Smooth muscle cell (in vitro differentiated cells): ENCODE results near the gene SULT6B1. TPM values are rescaled to one million over a fixed set of nuclear protein-coding genes. Genes with fewer than 3 reads are reported as not detected.
A peak's percentile ranks its signal among the peaks of the same experiment; 100 is the strongest.
"Not testable (repeated sequence)": the region's sequence is repeated elsewhere in the genome, so short reads cannot be mapped to it uniquely, and the experiment has no call there.

Source experiments
- DNase-seq: peaks from one replicate; lab custom pipeline; 2025; ENCODE audit not compliant: unreplicated experiment; lab: John Stamatoyannopoulos, UW
- H2AFZ ChIP-seq: fragments of 200-600 bp; sonication (generic); 2 replicates; pipeline ENCODE4 v1.6.0; 2016; ENCODE audit warnings: antibody characterized with exemption, low read depth, mild to moderate bottlenecking
- H3F3A ChIP-seq: fragments of 200-600 bp; sonication (generic); 2 replicates; pipeline ENCODE4 v1.6.0; 2017; ENCODE audit warnings: antibody characterized with exemption, low read depth
- H3K27ac ChIP-seq: fragments of 200-600 bp; sonication (generic); 2 replicates; pipeline ENCODE4 v1.5.1; 2016; ENCODE audit warnings: low read depth, mild to moderate bottlenecking
- H3K27me3 ChIP-seq: fragments of 200-600 bp; sonication (generic); 2 replicates; pipeline ENCODE4 v1.6.1; 2016; ENCODE audit warnings: low read depth, mild to moderate bottlenecking
- H3K36me3 ChIP-seq: fragments of 200-600 bp; sonication (generic); 2 replicates; pipeline ENCODE4 v1.5.1; 2016; ENCODE audit warnings: low read depth
- H3K4me1 ChIP-seq: fragments of 200-600 bp; sonication (generic); 2 replicates; pipeline ENCODE4 v1.5.1; 2016; ENCODE audit warnings: low read depth
- H3K4me2 ChIP-seq: fragments of 200-600 bp; sonication (generic); 2 replicates; pipeline ENCODE4 v1.6.0; 2016; ENCODE audit warnings: mild to moderate bottlenecking
- H3K4me3 ChIP-seq: fragments of 200-600 bp; sonication (generic); 2 replicates; pipeline ENCODE4 v1.5.1; 2016; ENCODE audit warnings: mild to moderate bottlenecking
- H3K79me2 ChIP-seq: fragments of 200-600 bp; sonication (generic); 2 replicates; pipeline ENCODE4 v1.6.0; 2016; ENCODE audit warnings: low read depth, mild to moderate bottlenecking
- H3K9ac ChIP-seq: fragments of 200-600 bp; sonication (generic); 2 replicates; pipeline ENCODE4 v1.6.0; 2016; ENCODE audit warnings: low read depth
- H3K9me3 ChIP-seq: fragments of 200-600 bp; sonication (generic); replicated peaks from 2 replicates; pipeline ENCODE4 v1.5.1; 2016; ENCODE audit warnings: low read depth
- H4K20me1 ChIP-seq: fragments of 200-600 bp; sonication (generic); 2 replicates; pipeline ENCODE4 v1.6.0; 2016; ENCODE audit warnings: low read depth
- WGBS: methylation state at CpG from one replicate; pipeline ENCODE4 v1.1.7; 2016; ENCODE audit warnings: low lambda C conversion rate; 5-methylcytosine and 5-hydroxymethylcytosine counted together
- polyA plus RNA-seq: library from polyadenylated mRNA; unstranded; fragments of >200 nt; fragmentation: Nextera tagmentation; extraction: Ambion mirVana; gene quantifications from 2 replicates; pipeline ENCODE4 v1.2.1, GENCODE V29; 2016
- total RNA-seq: library from RNA; depleted of rRNA; stranded (reverse); fragments of >200 nt; gene quantifications from 2 replicates; pipeline ENCODE4 v1.2.3, GENCODE V29; 2014
- TF ChIP-seq, protein P1 (sequence below): fragments of 200-600 bp; sonication (generic); IDR thresholded peaks from 2 replicates; pipeline ENCODE4 v1.5.1; 2017; ENCODE audit warnings: borderline replicate concordance, mild to moderate bottlenecking, antibody characterized with exemption; ENCODE audit not compliant: insufficient read depth, poor library complexity, severe bottlenecking

The SULT6B1 gene
- total and polyA plus RNA-seq, 2 experiments from 2014 or later: not detected

DNA sequence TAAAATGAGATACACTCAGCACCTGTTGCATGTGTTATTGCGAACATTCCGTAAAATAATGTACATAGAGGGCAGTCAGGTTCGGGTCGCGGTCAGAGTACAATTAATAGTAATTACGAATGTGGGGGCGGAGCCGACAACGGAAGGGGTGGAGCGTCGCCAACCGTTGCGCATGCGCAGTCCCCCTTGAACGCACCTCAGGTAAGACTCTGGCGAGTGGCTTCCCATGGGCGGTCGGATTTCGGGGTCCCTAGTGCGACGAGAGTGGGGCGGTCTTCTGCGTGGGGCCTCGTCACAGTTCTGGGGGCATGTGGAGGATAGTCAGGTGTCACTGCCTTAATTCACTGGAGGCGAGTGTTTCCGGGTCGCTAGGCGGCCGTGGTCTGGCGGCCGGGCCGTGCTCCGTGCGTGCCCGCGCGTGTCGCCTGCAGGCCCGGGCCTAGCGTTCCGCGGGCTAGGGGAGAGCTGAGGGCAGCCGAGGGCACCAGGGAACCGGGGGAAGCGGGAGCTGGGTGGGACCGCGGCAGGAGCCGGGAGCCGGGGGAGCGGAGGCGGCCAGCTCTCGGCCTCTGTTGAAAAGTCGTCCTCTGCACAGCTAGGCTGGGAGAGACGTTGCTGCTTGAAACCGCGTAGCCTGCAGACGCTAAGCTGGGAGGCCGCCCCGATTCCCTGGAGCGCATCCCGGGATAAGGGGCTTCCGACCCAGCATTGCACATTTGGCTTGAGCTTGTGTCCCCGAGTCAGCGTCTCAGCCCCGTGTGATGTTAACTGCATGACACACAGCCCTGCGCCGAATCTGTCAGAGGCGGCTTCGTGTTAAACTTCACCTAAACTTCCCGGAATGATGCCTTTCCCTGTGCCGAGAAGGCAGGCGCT is 8.1 kb upstream of the SULT6B1 start, which contains the start of gene CEBPZOS:
Gene CEBPZOS, plus strand, starts transcription at position 177 of the 876 bp plus-strand sequence. CDS start 3,209 bp downstream, outside the sequence.
- TF ChIP-seq, protein P1, sequence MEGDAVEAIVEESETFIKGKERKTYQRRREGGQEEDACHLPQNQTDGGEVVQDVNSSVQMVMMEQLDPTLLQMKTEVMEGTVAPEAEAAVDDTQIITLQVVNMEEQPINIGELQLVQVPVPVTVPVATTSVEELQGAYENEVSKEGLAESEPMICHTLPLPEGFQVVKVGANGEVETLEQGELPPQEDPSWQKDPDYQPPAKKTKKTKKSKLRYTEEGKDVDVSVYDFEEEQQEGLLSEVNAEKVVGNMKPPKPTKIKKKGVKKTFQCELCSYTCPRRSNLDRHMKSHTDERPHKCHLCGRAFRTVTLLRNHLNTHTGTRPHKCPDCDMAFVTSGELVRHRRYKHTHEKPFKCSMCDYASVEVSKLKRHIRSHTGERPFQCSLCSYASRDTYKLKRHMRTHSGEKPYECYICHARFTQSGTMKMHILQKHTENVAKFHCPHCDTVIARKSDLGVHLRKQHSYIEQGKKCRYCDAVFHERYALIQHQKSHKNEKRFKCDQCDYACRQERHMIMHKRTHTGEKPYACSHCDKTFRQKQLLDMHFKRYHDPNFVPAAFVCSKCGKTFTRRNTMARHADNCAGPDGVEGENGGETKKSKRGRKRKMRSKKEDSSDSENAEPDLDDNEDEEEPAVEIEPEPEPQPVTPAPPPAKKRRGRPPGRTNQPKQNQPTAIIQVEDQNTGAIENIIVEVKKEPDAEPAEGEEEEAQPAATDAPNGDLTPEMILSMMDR: no peak
- Histone ChIP-seq H3K9me3 (no peaks in the 10 kb centered on the region), H3K9ac (peak within 1 kb of the TSS; percentile 66), H3K27me3 (no peaks in the 10 kb centered on the region), H3K36me3 (no peaks in the 10 kb centered on the region), H3K4me2 (peak within 1 kb of the TSS; percentile 83), H3K4me3 (peak within 1 kb of the TSS; percentile 61), H4K20me1 (no peaks in the 10 kb centered on the region), H2AFZ (peak within 1 kb of the TSS; percentile 61), H3K27ac (peak within 1 kb of the TSS; percentile 59), H3K79me2 (peaks cover 10% of the 10 kb centered on the region), H3F3A (no peaks in the 10 kb centered on the region), H3K4me1 (peaks cover 12% of the 10 kb centered on the region)
- WGBS: 58% methylated on average over 50 of the region's 72 CpGs
- no peak for DNase-seq

DNA sequence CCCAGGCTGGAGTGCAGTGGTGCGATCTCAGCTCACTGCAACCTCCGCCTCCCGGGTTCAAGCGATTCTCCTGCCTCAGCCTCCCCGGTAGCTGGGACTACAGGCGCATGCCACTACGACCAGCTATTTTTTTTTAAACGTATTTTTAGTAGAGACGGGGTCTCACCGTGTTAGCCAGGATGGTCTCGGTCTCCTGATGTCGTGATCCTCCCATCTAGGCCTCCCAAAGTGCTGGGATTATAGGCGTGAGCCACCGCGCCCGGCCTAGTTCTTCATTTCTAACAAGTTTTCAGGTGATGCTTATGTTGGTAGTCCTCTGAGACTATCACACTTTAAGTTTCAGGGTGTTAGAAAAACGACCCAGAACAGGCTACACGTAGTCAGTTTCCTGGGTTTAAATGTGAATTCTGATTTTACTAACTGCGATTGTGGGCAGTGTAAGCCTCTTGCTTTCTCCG is 7.4 kb upstream of the SULT6B1 start:
- DNase-seq, H3K36me3 ChIP-seq, H3F3A ChIP-seq, H3K79me2 ChIP-seq, H3K27ac ChIP-seq, H4K20me1 ChIP-seq, H3K9ac ChIP-seq, H3K27me3 ChIP-seq, H3K9me3 ChIP-seq: not testable (repeated sequence)
- H3K4me1 ChIP-seq: peaks cover 12% of the 10 kb centered on the region
- H3K4me3 ChIP-seq: peak overlapping the region; percentile 61
- 89% methylated on average over 20 of the region's 20 CpGs for WGBS
- peak overlapping the region; percentile 83 for H3K4me2 ChIP-seq
- H2AFZ ChIP-seq: peak overlapping the region; percentile 61

DNA sequence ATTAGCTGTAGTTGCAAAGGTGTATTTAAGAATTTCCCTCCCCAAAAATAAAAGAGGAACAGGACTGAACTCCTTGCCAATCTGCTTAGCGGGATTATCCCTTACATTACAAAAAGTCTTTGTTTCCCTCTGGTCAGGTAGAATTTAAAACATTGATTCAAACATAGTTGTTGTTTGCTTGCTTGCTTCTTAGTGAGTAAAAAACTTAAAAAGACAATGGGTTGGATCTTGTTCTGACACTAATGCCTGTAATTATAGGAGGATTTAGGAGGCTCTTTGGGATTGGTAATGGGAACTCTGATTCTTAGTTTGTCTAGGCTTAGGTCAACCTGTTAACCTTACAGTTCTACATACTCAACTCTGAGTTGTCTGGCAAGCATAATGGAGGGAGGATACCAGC is 4.1 kb upstream of the SULT6B1 start:
- H2AFZ ChIP-seq: no peak overlapping the region
- no peaks in the 10 kb centered on the region for H3K79me2 ChIP-seq
- TF ChIP-seq, protein P1: no peak
- no peak overlapping the region for H3K4me3 ChIP-seq
- no peaks in the 10 kb centered on the region for H3F3A ChIP-seq
- no peak overlapping the region for H3K27ac ChIP-seq
- no peaks in the 10 kb centered on the region for H4K20me1 ChIP-seq
- H3K9ac ChIP-seq: no peak overlapping the region
- H3K36me3 ChIP-seq: no peaks in the 10 kb centered on the region
- H3K4me2 ChIP-seq: no peak overlapping the region
- H3K4me1 ChIP-seq: peaks cover 12% of the 10 kb centered on the region
- DNase-seq: no peak
- WGBS: 100% methylated on average over 1 of the region's 1 CpG
- H3K9me3 ChIP-seq: no peaks in the 10 kb centered on the region
- no peaks in the 10 kb centered on the region for H3K27me3 ChIP-seq

DNA sequence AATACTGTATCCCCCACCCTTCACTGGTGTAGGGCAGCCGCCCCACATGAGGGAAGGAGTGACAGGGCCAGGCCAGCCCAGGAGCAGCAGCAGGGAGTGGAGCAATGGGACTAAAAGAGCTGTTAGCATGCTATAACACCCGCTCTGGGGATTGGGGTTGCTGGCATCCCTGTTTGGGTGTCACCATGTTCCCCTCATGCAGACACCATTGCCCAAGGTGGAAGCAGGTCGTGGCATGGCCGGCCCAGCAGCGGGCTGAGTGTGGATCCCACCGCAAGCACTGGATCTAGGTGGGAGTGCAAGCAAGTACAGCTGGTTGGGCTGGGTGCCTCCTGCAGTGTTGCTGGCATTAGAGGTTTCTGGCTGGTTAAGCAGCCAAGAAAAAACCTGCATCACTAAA is 3.3 kb upstream of the SULT6B1 start:
- TF ChIP-seq, protein P1: no peak
- no peaks in the 10 kb centered on the region for H3K9me3 ChIP-seq
- no peak overlapping the region for H3K27ac ChIP-seq

More for the DNA sequence above, 3.3 kb upstream of the SULT6B1 start:
- H3K36me3 ChIP-seq: no peaks in the 10 kb centered on the region
- no peak overlapping the region for H2AFZ ChIP-seq
- H3K27me3 ChIP-seq: no peaks in the 10 kb centered on the region
- peaks cover 12% of the 10 kb centered on the region for H3K4me1 ChIP-seq
- H3K4me2 ChIP-seq: no peak overlapping the region
- WGBS: 72% methylated on average over 6 of the region's 6 CpGs
- no peak for DNase-seq
- no peaks in the 10 kb centered on the region for H3K79me2 ChIP-seq
- H3K9ac ChIP-seq: no peak overlapping the region
- no peaks in the 10 kb centered on the region for H3F3A ChIP-seq
- no peaks in the 10 kb centered on the region for H4K20me1 ChIP-seq
- H3K4me3 ChIP-seq: no peak overlapping the region
